HG02981 (cell line): ENCODE data around the gene STX8.
"Not testable (repeated sequence)": the region's sequence is repeated elsewhere in the genome, so short reads cannot be mapped to it uniquely, and the experiment has no call there.

Source experiments
- ATAC-seq: cut with Tn5 transposase; IDR thresholded peaks from one replicate; pipeline ENCODE4 v1.9.1; 2021; ENCODE audit warnings: mild to moderate bottlenecking, moderate library complexity; ENCODE audit not compliant: unreplicated experiment

The STX8 gene

GRCh38 chr17:9355846-9356245 lies 219.8 kb downstream of the STX8 start:
- ATAC-seq: no peak

GRCh38 chr17:9355231-9355630 lies 220.4 kb downstream of the STX8 start:
- not testable (repeated sequence) for ATAC-seq

GRCh38 chr17:9350080-9350479 lies 225.5 kb downstream of the STX8 start:
- ATAC-seq: no peak

- no peak for ATAC-seq
Observed at GRCh38 chr17:9346296-9346926, 229.2 kb downstream of the STX8 start.

DNA sequence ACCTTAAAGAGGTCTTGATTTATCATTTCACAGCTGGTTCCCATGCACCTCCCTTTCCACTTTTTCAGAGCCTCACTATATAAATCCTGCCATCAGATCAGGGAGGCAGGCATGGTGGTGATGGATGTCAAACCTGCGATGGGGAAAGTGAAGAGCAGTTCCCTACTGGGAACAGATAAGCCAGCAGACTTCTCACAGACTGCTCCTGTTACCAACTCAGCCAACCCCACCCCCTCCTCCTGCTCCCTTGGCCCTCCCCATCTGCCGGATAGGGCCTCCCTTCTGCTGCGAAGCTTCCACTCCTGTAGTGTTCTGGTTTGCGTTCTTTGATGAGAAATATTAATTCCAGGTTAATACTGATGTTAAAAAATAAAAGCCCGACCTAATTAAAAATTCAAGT lies 232.1 kb downstream of the STX8 start:
- ATAC-seq: no peak

DNA sequence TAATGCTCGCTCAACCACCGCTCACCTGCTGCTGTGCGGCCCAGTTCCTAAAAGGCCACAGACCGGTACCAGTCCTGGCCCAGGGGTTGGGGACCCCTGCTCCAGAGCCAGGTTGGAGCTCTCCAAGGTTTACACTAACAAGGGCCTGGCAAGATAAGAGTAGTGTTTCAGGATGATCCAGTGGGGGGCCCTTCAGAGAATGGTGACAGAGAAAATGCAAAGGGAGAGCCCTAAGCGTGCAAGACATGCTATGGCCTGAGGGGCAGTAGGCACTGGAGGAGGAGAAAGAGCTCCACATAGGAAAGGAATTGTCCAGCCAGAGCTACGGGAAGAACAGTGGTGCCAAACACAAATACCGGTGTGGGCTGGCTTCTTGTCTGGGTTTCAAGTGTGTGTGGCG lies 233.4 kb downstream of the STX8 start:
- ATAC-seq: no peak

- no peak for ATAC-seq
Observed at GRCh38 chr17:9339958-9340357, 235.7 kb downstream of the STX8 start.

GRCh38 chr17:9339482-9339881 lies 236.1 kb downstream of the STX8 start:
- ATAC-seq: not testable (repeated sequence)

DNA sequence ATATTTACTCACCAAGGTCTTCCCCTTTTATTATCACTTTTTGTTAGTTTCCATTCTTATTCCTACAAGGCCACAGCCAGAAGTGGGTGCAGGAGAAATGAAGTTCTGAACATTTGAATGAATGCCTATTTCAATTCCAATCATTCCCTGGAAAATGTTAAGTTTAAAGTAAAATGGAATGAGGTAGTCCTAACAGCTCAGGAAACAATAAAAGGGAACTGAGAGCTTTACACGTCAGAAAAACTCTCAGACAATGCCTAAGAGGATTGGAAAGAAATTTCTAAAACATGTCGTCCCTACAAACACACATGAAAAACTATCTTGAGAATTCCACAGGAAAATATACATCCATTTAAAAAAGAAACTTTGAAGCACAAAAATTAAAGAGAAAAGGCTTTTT lies 238.8 kb downstream of the STX8 start:
- no peak for ATAC-seq

- no peak for ATAC-seq
Observed at GRCh38 chr17:9334536-9335446, 240.8 kb downstream of the STX8 start.

- no peak for ATAC-seq
Observed at GRCh38 chr17:9332132-9332494, 243.5 kb downstream of the STX8 start.

DNA sequence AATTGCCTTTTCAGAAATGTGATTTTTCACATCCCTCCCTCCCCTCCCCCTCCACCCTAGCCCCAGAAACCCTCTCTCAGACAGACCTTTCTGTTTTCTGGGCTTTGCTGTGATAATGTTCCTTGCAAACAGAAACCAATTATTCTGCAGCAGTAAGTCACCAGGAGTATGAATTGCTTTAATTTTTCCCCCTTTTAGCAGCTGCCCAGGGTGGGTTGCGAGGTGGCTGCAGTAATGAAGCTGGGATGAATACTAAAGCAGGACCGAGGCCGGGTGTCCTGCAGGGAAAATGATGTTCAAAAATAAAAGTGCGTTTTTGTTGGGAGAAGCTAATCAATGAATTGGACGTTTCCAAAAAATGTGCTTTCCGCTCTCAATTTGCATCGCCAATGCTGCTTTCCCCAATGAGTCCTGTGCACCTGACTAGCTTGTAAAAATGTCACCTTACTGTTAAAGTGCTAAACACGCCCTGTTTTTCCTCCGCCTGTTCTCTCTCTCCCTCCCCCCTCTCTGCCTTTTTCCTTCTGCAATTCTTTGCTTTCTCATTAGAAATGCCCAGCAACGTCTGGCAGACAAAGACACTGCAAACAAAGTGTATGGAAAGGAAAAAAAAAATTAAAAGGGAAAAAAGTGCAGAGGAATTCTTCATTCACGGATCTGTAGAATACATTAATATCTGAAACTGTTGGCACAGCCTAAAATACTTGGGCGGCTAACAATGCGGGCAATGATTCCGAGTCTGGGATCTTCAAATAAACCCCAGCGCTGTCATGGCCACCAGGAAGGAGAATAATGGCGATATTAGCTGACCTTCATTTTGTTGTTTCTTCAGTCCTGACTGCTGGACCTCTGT lies 244.1 kb downstream of the STX8 start:
- ATAC-seq: no peak

- ATAC-seq: no peak
Observed at GRCh38 chr17:9330611-9331271, 244.9 kb downstream of the STX8 start.

DNA sequence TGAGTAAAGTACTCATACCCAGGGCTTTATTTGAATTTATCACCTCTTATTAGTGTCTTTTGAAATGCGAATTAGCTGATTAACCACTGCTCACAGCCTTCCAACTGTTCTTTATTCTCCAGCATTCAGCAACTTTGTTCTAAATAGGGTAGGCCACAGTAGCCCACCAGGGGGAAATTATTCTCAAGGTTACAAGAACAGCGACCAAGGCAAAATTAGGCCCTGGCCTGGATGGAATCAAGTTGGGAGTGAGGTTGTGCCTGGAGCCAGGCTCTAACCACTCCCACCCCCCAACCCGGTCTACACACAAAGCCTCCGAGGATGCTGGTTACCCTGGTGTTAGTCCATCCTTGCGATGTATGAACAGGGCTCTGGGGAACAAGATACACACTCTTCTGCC lies 245.5 kb downstream of the STX8 start:
- ATAC-seq: no peak

DNA sequence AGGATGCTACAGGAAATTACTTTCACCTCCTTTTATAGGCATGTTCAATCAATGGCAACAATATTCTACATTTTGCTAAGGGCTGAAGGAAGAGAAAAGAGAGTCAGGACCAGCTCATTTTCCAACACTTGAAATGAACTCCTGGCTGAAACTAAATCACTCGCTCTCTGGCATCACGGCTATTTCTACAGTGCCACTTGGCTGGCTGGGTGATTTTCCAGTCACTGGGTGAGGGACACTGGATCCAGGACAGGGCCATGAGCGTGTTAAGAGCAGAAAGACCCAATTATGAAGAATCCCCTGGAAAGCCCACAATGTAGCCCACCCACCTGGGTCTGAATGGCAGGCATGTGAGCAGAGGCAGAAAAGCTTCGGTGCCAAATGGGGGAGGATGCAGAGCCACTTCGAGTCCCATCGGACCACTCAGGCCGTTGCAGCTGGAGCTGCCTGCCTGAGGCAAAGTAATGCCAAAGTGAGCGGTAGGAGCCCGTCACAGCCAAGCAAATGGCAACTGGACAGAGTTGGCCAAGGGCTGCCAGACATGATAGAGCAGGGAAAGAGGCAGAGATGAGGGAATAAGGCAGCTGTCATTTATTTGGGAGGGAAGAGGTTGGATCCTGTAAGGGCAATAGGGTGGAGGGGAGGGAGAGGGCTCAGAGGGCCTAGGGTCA lies 246.2 kb downstream of the STX8 start:
- no peak for ATAC-seq

DNA sequence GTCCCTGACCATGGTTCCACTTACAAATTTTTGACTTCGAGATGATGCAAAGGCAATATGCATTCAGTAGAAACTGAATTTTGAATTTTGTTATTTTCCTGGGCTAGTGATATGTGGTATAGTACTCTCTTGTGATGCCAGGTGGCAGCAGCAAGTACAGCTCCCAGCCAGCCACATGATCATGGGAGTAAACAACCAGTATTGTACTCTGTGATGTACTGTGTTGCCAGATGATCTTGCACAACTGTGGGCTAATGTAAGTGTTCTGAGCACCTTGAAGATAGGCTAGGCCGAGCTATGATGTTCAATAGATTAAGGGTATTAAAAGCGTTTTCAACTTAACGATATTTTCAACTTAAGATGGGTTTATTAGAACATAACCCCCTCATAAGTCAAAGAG lies 250.8 kb downstream of the STX8 start:
- ATAC-seq: no peak

DNA sequence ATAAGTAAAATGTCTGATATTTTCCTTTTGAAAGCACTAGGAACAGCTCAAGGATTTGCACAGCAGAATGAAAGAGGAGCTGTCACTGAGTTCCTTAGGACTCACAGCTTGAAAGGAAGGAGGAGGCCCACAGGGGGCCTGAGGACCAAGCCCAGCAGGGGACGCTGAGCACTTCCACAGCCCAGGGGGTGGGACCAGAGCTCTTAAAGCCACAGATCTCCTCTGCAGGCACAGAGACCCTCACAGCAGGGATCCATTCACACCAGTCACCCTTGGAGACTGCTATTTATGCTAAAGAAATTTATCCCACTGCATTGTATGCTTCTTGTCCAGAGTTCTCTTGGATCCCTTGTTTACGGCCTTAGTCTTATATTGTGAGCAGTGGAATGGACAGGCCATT lies 253.3 kb downstream of the STX8 start:
- no peak for ATAC-seq

GRCh38 chr17:9321890-9322289 lies 253.7 kb downstream of the STX8 start:
- ATAC-seq: no peak

GRCh38 chr17:9315360-9315759 lies 260.3 kb downstream of the STX8 start:
- ATAC-seq: no peak

DNA sequence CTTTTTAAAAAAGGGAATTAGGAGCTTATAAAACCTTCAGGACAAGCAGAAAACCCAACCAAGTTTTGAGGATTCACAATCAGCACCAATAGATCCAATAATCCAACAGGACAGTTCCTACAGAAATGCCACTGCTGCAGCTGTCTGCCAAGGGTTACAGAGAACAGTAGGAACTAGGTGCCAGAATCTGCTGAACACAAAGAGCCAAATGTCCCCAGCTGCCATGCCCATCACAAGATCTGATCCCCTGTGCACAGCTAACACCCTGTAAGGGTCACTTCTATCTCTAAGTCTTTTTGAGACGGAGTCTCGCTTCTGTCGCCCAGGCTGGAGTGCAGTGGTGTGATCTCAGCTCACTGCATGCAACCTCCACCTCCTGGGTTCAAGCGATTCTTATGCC lies 262.3 kb downstream of the STX8 start:
- no peak for ATAC-seq
